ENCODE results near the gene SCGB1A1. TPM values are rescaled to one million over a fixed set of nuclear protein-coding genes. Genes with fewer than 3 reads are reported as not detected.
A peak's percentile ranks its signal among the peaks of the same experiment; 100 is the strongest.

SCGB1A1 gene
- total RNA-seq, 1 experiment from 2014 or later = not detected

- no peak for DNase-seq (ENCODE audit: low spot score)
Measured at GRCh38 chr11:62421996-62422395, 3.2 kb downstream of the SCGB1A1 start.

GRCh38 chr11:62423012-62423411 lies 4.2 kb downstream of the SCGB1A1 start:
- no peak for DNase-seq (ENCODE audit: low spot score)

GRCh38 chr11:62427630-62428233 lies 8.9 kb downstream of the SCGB1A1 start:
- peak; percentile 89 for DNase-seq (ENCODE audit: low spot score)

GRCh38 chr11:62428871-62429560 lies 10.2 kb downstream of the SCGB1A1 start:
- peak; percentile 41 for DNase-seq (ENCODE audit: low spot score)

- DNase-seq (ENCODE audit: low spot score) = no peak
Measured at GRCh38 chr11:62430425-62430824, 11.6 kb downstream of the SCGB1A1 start.

- DNase-seq (ENCODE audit: low spot score) = peak; percentile 82
Measured at GRCh38 chr11:62431171-62431901, 12.5 kb downstream of the SCGB1A1 start.

GRCh38 chr11:62432695-62433094 lies 13.9 kb downstream of the SCGB1A1 start:
- DNase-seq (ENCODE audit: low spot score) = no peak

- DNase-seq (ENCODE audit: low spot score) = peak; percentile 52
Measured at GRCh38 chr11:62433141-62433903, 14.5 kb downstream of the SCGB1A1 start.

GRCh38 chr11:62433904-62434276 lies 15.1 kb downstream of the SCGB1A1 start:
- no peak for DNase-seq (ENCODE audit: low spot score)

GRCh38 chr11:62435846-62436660 lies 17.2 kb downstream of the SCGB1A1 start:
- DNase-seq (ENCODE audit: low spot score) = no peak

- DNase-seq (ENCODE audit: low spot score) = no peak
Measured at GRCh38 chr11:62437616-62438015, 18.8 kb downstream of the SCGB1A1 start.

GRCh38 chr11:62438641-62439040 lies 19.8 kb downstream of the SCGB1A1 start:
- no peak for DNase-seq (ENCODE audit: low spot score)

GRCh38 chr11:62439785-62440602 lies 21.2 kb downstream of the SCGB1A1 start:
- DNase-seq (ENCODE audit: low spot score) = peak; percentile 70

GRCh38 chr11:62443390-62444235 lies 24.8 kb downstream of the SCGB1A1 start:
- DNase-seq (ENCODE audit: low spot score) = no peak

GRCh38 chr11:62444236-62444833 lies 25.5 kb downstream of the SCGB1A1 start:
- DNase-seq (ENCODE audit: low spot score) = peak; percentile 71

GRCh38 chr11:62444835-62445234 lies 26.0 kb downstream of the SCGB1A1 start:
- DNase-seq (ENCODE audit: low spot score) = no peak

- no peak for DNase-seq (ENCODE audit: low spot score)
Measured at GRCh38 chr11:62445314-62445740, 26.5 kb downstream of the SCGB1A1 start.

GRCh38 chr11:62446091-62446490 lies 27.3 kb downstream of the SCGB1A1 start:
- no peak for DNase-seq (ENCODE audit: low spot score)

- DNase-seq (ENCODE audit: low spot score) = peak; percentile 63
Measured at GRCh38 chr11:62449451-62449851, 30.6 kb downstream of the SCGB1A1 start.

All from A172 (cell line).